OCI-LY3 (cell line): ENCODE measurements around the gene DNM3.

ENCODE experiments used
- CTCF ChIP-seq: fragments of 200-600, 300-600 bp; sonication (generic); IDR thresholded peaks from 2 replicates; pipeline ENCODE4 v1.5.1; 2014; ENCODE audit warnings: antibody characterized with exemption, low read length, low read depth
- EZH2phosphoT487 ChIP-seq: fragments of 200-600 bp; shearing (Covaris generic); IDR thresholded peaks from 2 replicates; pipeline ENCODE4 v1.6.1; 2018; ENCODE audit warnings: antibody characterized with exemption, mixed run types, low read depth

- TF ChIP-seq CTCF = no peak
- no peak for TF ChIP-seq EZH2phosphoT487
Measured at GRCh38 chr1:172268237-172268636, 426.9 kb downstream of the DNM3 start.
